GM12875 (cell line): ENCODE measurements around the gene TSPAN4.

Experiments used
- H3K4me3 ChIP-seq: one replicate; pipeline ENCODE4 v1.5.1; 2011; ENCODE audit warnings: low read depth, low read length, control low read depth
- TF ChIP-seq, protein P1 (sequence below): IDR thresholded peaks from 2 replicates; pipeline ENCODE4 v1.5.1; 2011; ENCODE audit warnings: low read depth, mild to moderate bottlenecking, control low read depth, inconsistent platforms, low read length, moderate library complexity, borderline replicate concordance; ENCODE audit not compliant: insufficient read depth

The TSPAN4 gene

DNA sequence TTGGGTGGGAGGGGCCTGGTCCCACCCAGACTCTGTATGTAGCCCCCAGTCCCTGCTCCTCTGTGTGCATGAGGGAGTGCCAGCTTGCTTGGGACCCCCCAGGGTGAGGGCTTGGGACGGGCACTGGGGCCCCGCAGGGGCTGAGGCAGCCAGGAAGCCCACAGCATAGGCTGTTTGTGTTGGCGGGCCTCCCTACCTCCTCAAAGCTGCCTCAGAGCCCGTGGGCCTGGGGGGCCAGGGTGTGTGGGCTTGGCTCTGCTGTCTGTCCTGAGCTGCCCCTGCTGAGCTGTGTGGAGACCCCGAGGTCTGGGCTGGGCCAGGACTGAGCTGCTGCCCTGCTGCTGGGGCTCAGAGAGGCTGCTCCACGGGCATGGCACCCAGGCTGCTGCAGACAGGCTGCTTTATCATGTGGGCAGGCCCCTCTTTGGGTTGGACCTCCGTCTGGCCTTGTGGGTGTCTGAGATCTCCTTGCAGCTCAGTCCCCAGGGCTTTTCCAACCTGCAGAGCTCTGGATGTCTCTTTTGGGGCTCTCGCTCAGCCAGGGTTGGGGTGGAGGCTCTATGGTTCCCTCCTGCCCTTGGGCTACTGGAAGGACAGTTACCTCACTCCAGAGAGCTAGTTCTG is 3.3 kb downstream of the TSPAN4 start:
- H3K4me3 ChIP-seq = no peak overlapping the region
- TF ChIP-seq, protein P1, sequence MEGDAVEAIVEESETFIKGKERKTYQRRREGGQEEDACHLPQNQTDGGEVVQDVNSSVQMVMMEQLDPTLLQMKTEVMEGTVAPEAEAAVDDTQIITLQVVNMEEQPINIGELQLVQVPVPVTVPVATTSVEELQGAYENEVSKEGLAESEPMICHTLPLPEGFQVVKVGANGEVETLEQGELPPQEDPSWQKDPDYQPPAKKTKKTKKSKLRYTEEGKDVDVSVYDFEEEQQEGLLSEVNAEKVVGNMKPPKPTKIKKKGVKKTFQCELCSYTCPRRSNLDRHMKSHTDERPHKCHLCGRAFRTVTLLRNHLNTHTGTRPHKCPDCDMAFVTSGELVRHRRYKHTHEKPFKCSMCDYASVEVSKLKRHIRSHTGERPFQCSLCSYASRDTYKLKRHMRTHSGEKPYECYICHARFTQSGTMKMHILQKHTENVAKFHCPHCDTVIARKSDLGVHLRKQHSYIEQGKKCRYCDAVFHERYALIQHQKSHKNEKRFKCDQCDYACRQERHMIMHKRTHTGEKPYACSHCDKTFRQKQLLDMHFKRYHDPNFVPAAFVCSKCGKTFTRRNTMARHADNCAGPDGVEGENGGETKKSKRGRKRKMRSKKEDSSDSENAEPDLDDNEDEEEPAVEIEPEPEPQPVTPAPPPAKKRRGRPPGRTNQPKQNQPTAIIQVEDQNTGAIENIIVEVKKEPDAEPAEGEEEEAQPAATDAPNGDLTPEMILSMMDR = no peak

DNA sequence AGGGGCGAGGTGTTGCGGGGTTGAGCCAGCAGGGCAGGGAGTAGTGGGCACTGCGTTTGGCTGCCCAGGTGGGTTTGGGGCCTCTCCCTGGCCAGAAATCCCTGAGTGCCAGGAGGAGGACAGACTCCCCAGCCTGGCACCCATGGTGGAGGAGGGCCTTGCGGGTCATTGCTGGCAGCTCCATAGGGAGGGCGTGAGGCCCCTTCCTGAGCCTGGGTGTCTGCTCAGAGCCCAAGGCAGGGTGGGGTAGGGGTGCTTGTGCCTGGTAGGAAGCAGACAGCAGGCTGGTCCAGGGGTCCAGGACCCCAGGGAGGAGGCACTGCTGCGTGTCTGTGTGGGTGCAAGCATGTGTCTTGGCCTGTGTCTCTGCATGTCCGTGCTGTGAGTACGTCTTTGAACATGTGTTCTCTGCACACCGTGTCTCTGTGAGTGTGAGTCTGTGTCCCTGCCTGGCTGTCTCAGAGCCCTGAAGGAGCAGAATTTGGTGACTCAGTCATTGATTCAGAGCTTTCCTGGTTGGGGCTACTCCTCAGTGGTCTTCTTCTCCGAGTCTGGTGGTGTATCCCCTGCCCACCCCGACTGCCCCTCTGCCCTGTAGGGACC is 3.9 kb downstream of the TSPAN4 start:
- TF ChIP-seq, protein P1 = no peak
- no peak overlapping the region for H3K4me3 ChIP-seq

DNA sequence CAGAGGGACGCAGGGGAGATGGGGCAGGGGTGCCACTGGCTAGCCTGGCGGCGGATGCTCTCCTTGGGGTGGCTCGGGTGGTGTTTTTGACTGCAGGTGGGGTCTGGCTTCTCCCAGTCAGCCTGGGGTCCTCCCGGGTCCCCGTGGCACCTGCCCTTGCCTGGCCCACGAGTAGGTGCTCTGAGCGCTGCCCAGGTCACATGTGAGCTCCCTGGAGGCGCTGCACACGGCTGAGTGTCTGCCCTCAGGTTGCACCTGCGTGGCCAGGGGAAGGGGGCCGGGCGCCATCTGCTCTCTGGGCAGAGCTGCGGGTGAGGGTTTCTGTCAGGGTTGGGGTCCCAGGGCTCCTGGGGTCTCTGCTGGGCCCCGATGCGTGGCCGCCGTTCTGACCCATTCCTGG is 5.2 kb downstream of the TSPAN4 start:
- no peak overlapping the region for H3K4me3 ChIP-seq
- TF ChIP-seq, protein P1 = no peak

DNA sequence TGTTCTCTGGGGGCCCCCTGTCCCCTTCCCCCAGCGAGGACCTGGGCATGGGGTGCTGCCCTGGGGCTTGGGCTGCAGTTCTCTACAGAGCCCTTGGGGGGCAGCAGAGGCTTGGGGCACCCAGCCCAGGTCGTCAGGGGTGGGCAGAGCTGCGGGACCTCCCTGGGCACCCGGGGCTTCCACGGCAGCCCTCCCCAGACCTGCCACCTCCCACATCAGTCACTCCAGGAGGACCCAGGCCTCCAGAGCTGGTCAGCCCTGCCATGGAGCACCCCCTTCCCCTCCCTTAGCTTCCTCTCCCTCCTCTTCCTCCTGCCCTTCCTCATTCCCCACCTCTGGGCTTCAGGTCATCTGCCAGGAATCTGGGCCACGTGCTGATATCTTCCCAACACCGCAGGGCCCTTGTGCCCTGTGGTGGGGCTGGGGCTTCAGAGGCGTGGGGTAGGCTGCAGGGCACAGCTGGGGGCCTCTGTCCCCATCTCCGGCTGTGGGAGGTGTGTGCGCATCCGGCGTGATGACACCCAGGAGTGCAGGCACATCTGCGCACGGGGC is 5.8 kb downstream of the TSPAN4 start:
- TF ChIP-seq, protein P1 = peak; percentile 98
- H3K4me3 ChIP-seq = no peak overlapping the region

DNA sequence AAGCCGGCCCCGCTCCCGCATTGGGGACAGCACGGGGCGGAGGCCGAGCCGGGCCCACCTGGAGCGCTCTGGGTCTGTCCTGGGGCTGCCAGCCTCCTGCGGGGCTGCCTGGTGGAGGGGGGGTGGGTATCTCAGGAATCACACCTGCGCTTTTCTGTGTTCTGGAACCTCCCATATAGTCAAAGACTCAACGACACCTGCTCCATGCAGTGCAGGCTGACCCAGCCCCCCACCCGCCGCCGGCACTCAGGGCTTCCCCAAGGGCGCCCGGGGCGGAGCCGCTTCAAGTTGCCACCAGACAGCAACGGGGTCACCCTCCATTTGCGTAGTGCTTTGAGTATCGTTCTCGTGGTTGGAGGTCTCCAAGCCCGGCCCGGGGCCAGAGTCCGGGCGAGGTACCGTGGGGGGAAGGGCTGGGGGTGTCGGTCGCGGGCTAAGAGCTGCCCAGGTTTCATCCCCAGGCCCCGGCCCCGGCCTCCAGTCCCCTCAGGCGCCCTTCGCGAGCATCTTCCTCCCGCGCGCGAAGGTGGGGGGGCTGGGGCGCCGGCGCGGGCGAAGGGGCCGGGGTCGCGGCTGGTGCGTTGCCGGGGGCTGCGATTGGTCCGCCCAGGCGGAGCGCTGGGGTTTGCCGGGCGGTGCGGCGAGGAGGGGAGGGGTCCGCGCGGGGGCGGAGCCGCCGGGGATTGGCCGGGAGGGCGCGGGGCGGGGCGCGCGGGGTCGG is 6.6 kb downstream of the TSPAN4 start:
- peak overlapping the region; percentile 36 for H3K4me3 ChIP-seq
- TF ChIP-seq, protein P1 = no peak

DNA sequence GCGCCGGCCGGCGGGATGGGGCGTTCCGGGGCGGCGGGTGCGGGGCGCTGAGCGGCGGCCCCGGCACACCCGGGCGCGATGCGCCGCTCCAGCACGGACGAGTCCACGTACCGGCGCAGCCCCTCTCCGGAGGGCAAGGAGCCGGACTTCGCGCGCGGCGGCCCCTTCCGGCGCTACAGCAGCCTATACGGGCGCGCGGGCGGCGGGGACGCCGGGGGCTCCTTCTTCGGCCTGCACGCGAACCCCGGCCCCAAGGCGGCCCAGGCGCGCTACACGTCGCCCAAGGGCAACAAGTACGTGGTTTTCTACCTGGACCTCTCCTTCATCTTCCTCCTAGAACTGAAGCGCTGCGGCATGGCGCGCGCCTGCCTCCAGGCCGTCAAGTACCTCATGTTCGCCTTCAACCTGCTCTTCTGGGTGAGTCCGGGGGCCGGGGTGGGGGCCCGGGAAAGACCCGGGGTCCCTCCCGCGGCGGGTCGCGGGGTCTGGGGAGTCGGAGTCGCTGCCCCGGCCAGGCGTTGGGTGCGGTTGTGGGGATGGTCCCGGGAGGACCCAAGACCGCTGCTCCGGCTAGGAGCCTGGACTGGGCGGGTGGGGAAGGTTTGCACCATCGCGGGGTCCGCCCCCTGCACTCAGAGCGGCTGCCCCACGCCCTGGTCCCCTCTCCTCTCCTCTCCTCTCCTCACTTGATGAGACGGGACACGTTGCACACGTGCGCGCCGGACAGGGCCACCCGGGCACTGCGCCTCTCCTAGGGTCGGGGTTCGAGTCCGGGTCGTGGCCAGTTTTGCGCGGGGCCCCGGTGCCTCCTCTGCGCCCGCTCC is 7.5 kb downstream of the TSPAN4 start:
- no peak overlapping the region for H3K4me3 ChIP-seq
- TF ChIP-seq, protein P1 = no peak
